Esophagus squamous epithelium (tissue), 4 donors: ENCODE data around the gene SYNE2.

Experiments used
- POLR2A ChIP-seq, 4 donors: fragments of 450-650 bp; IDR thresholded peaks; one replicate each; pipeline ENCODE4 v1.6.1; 2017; ENCODE audit warnings: antibody characterized with exemption in 4 of 4, mild to moderate bottlenecking in 4 of 4, moderate library complexity in 3 of 4
- TF ChIP-seq, protein P1 (sequence below), 6 experiments: fragments of 450-650 bp in 4 of 6; fragments of 200-600 bp in 2 of 6; sonication (generic) in 2 of 6; IDR thresholded peaks; one replicate each; pipeline ENCODE4 v1.5.1; 2016 to 2019; ENCODE audit warnings: antibody characterized with exemption in 6 of 6, mild to moderate bottlenecking in 4 of 6, moderate library complexity in 4 of 6

DNA sequence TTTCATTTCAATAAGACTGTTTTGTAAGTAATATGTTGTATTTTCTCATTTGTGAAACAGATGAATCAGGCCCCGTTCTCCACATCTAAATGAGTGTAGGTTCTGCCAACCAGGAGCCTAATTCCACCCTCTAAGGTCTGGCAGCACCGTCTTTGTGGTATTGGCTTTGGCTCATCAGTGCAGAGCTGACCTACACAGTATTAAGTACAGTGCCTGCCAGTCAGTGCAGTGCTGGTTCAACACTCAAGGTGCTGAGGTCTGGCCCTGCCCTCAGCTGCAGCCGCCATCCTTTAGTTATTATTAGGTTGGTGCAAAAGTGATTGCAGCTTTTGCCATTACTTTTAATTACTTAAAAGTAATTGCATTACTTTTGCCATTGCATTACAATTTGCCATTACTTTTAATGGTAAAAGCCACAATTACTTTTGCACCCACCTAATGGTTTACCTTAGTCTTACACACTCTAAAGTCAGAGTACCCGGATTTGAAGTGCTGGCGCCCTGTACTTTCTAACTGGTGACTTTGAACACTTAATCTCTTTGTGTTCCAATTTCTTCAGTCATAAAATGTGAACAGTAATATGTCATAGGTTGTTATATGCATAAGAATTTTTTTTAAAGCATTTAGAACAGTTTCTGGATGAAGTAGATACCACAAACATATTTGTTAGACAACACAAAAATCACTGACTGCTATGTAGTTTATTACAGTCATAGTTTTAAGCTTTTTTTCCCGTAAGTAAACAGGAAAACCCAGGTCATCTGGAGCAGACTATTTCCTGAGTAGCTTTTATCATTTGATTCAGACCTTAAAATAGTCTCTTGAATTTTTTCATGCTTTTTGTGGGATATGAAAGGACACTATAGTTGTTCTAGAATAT, 99.5 kb downstream of the SYNE2 start:
- TF ChIP-seq POLR2A (IDR thresholded peaks at IDR 0.05) = no peak
- TF ChIP-seq, protein P1, sequence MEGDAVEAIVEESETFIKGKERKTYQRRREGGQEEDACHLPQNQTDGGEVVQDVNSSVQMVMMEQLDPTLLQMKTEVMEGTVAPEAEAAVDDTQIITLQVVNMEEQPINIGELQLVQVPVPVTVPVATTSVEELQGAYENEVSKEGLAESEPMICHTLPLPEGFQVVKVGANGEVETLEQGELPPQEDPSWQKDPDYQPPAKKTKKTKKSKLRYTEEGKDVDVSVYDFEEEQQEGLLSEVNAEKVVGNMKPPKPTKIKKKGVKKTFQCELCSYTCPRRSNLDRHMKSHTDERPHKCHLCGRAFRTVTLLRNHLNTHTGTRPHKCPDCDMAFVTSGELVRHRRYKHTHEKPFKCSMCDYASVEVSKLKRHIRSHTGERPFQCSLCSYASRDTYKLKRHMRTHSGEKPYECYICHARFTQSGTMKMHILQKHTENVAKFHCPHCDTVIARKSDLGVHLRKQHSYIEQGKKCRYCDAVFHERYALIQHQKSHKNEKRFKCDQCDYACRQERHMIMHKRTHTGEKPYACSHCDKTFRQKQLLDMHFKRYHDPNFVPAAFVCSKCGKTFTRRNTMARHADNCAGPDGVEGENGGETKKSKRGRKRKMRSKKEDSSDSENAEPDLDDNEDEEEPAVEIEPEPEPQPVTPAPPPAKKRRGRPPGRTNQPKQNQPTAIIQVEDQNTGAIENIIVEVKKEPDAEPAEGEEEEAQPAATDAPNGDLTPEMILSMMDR (IDR thresholded peaks at IDR 0.05) = no peak
